Measurements from ENCODE around the gene AK2.
"Not testable (repeated sequence)": the region's sequence is repeated elsewhere in the genome, so short reads cannot be mapped to it uniquely, and the experiment has no call there.

Gene AK2

GRCh38 chr1:32997381-32997891, 39.2 kb downstream of the AK2 start:
- DNase-seq: no peak

- not testable (repeated sequence) for DNase-seq
Measured at GRCh38 chr1:32993324-32993636, 43.4 kb downstream of the AK2 start.

GRCh38 chr1:32992489-32993323, 44.0 kb downstream of the AK2 start:
- DNase-seq: peak; percentile 81 to 88

GRCh38 chr1:32991819-32992488, 44.7 kb downstream of the AK2 start:
- DNase-seq: no peak

- DNase-seq: no peak
Measured at GRCh38 chr1:32991386-32991785, 45.3 kb downstream of the AK2 start.

- no peak for DNase-seq
Measured at GRCh38 chr1:32990887-32991286, 45.8 kb downstream of the AK2 start.

GRCh38 chr1:32989160-32990050, 47.3 kb downstream of the AK2 start:
- peak; percentile 61 to 77 for DNase-seq

GRCh38 chr1:32988665-32989064, 48.0 kb downstream of the AK2 start:
- no peak for DNase-seq

GRCh38 chr1:32985226-32985625, 51.5 kb downstream of the AK2 start:
- DNase-seq: no peak

- peak in 1 of 2 experiments; percentile 42 for DNase-seq
Measured at GRCh38 chr1:32984455-32985171, 52.1 kb downstream of the AK2 start.

GRCh38 chr1:32984090-32984454, 52.6 kb downstream of the AK2 start:
- DNase-seq: no peak

- no peak for DNase-seq
Measured at GRCh38 chr1:32983020-32983419, 53.7 kb downstream of the AK2 start.

- DNase-seq: peak; percentile 69 to 77
Measured at GRCh38 chr1:32981003-32981901, 55.4 kb downstream of the AK2 start.

- DNase-seq: no peak
Measured at GRCh38 chr1:32980080-32980479, 56.6 kb downstream of the AK2 start.

- DNase-seq: no peak
Measured at GRCh38 chr1:32978854-32979253, 57.8 kb downstream of the AK2 start.

- DNase-seq: no peak
Measured at GRCh38 chr1:32977546-32978087, 59.1 kb downstream of the AK2 start.

- DNase-seq: not testable (repeated sequence)
Measured at GRCh38 chr1:32975055-32975454, 61.6 kb downstream of the AK2 start.

GRCh38 chr1:32973458-32973857, 63.2 kb downstream of the AK2 start:
- not testable (repeated sequence) for DNase-seq

- DNase-seq: no peak
Measured at GRCh38 chr1:32972814-32973428, 63.8 kb downstream of the AK2 start.

GRCh38 chr1:32971576-32971975, 65.1 kb downstream of the AK2 start:
- DNase-seq: no peak

- DNase-seq: no peak
Measured at GRCh38 chr1:32971156-32971555, 65.5 kb downstream of the AK2 start.
